WTC11 (cell line): ENCODE results near the gene ZMYND12. TPM values are rescaled to one million over a fixed set of nuclear protein-coding genes. Genes with fewer than 3 reads are reported as not detected.

Experiments used
- ATAC-seq: fragments of 200-7000 bp; cut with Tn5 transposase; 2 replicates; pipeline ENCODE4 v1.10.0; 2021; ENCODE audit warnings: mild to moderate bottlenecking, moderate library complexity
- CTCF ChIA-PET: fragments of 300-600 bp; sonication (Branson Sonifier 250); formaldehyde crosslinking; loops from one replicate; lab custom pipeline; 2021; ENCODE audit warnings: antibody characterized with exemption; lab: Charles Lee
- POLR2A ChIA-PET: fragments of 350-600 bp; sonication (Branson Sonifier 250); formaldehyde crosslinking; loops from one replicate; lab custom pipeline; 2021; ENCODE audit warnings: antibody characterized with exemption; lab: Charles Lee
- DNase-seq: peaks from one replicate; pipeline ENCODE4 v3.0.0; 2021; ENCODE audit warnings: low spot score
- H3K27ac Mint-ChIP-seq: 2 replicates; pipeline ENCODE4 v1.8.0; 2021; ENCODE audit warnings: mixed read lengths
- H3K27me3 Mint-ChIP-seq: 2 replicates; pipeline ENCODE4 v1.8.0; 2021; ENCODE audit warnings: low read depth, mild to moderate bottlenecking, moderate library complexity, mixed read lengths
- H3K36me3 Mint-ChIP-seq: 2 replicates; pipeline ENCODE4 v1.8.0; 2021; ENCODE audit warnings: mixed read lengths
- H3K4me1 Mint-ChIP-seq: 2 replicates; pipeline ENCODE4 v1.8.0; 2022; ENCODE audit warnings: mixed read lengths
- H3K4me3 Mint-ChIP-seq: 2 replicates; pipeline ENCODE4 v1.8.0; 2021; ENCODE audit warnings: mild to moderate bottlenecking, moderate library complexity, mixed read lengths
- H3K9me3 Mint-ChIP-seq: 2 replicates; pipeline ENCODE4 v1.8.0; 2021; ENCODE audit warnings: mixed read lengths
- ATF1 ChIP-seq: sonication (generic); formaldehyde crosslinking; IDR thresholded peaks from 2 replicates; pipeline ENCODE4 v1.8.1; 2023; ENCODE audit warnings: mild to moderate bottlenecking, moderate library complexity, missing genetic modification reagents
- FOXP1 ChIP-seq: sonication (generic); formaldehyde crosslinking; IDR thresholded peaks from 2 replicates; pipeline ENCODE4 v1.8.0; 2022; ENCODE audit warnings: missing genetic modification reagents, mild to moderate bottlenecking, moderate library complexity, borderline replicate concordance
- OVOL2 ChIP-seq: fragments of 250-450 bp; sonication (Bioruptor Pico); IDR thresholded peaks from 2 replicates; pipeline ENCODE4 v1.9.0; 2021; ENCODE audit warnings: mild to moderate bottlenecking, borderline replicate concordance
- RORB ChIP-seq: fragments of 250-450 bp; sonication (Bioruptor Pico); IDR thresholded peaks from 2 replicates; pipeline ENCODE4 v1.9.0; 2021; ENCODE audit warnings: mild to moderate bottlenecking
- SMAD3 ChIP-seq: sonication (generic); formaldehyde crosslinking; IDR thresholded peaks from 2 replicates; pipeline ENCODE4 v1.8.0; 2022; ENCODE audit warnings: missing genetic modification reagents, mild to moderate bottlenecking, borderline replicate concordance
- SMAD4 ChIP-seq: sonication (generic); formaldehyde crosslinking; IDR thresholded peaks from 2 replicates; pipeline ENCODE4 v1.8.0; 2022; ENCODE audit warnings: mild to moderate bottlenecking, missing genetic modification reagents
- ZNF219 ChIP-seq: sonication (generic); formaldehyde crosslinking; IDR thresholded peaks from 2 replicates; pipeline ENCODE4 v1.8.0; 2023; ENCODE audit warnings: missing genetic modification reagents, mild to moderate bottlenecking, borderline replicate concordance
- total RNA-seq: library from RNA; stranded (reverse); gene quantifications from 3 replicates; pipeline ENCODE4 v1.2.3, GENCODE V29; 2021
- TF ChIP-seq, protein P1 (sequence below): sonication (generic); formaldehyde crosslinking; IDR thresholded peaks from 2 replicates; pipeline ENCODE4 v1.8.1; 2022; ENCODE audit warnings: low read depth, mild to moderate bottlenecking, moderate library complexity, missing genetic modification reagents, borderline replicate concordance
- TF ChIP-seq, protein P2 (sequence below): fragments of 250-450 bp; sonication (Bioruptor Pico); IDR thresholded peaks from 2 replicates; pipeline ENCODE4 v1.9.0; 2021; ENCODE audit warnings: mild to moderate bottlenecking
- TF ChIP-seq, protein P3 (sequence below): sonication (generic); formaldehyde crosslinking; IDR thresholded peaks from 2 replicates; pipeline ENCODE4 v1.8.0; 2023; ENCODE audit warnings: mild to moderate bottlenecking, missing genetic modification reagents
- TF ChIP-seq, protein P4 (sequence below): sonication (generic); formaldehyde crosslinking; conservative IDR thresholded peaks from 2 replicates; pipeline ENCODE4 v1.8.1; 2023; ENCODE audit warnings: mild to moderate bottlenecking, low read depth, missing genetic modification reagents, moderate library complexity
- TF ChIP-seq, protein P5 (sequence below): sonication (generic); formaldehyde crosslinking; IDR thresholded peaks from 2 replicates; pipeline ENCODE4 v1.8.1; 2022; ENCODE audit warnings: mild to moderate bottlenecking, moderate library complexity, missing genetic modification reagents
- TF ChIP-seq, protein P6 (sequence below): fragments of 250-450 bp; sonication (Bioruptor Pico); conservative IDR thresholded peaks from 2 replicates; pipeline ENCODE4 v1.9.0; 2021; ENCODE audit warnings: mild to moderate bottlenecking
- TF ChIP-seq, protein P7 (sequence below): sonication (generic); formaldehyde crosslinking; IDR thresholded peaks from 2 replicates; pipeline ENCODE4 v1.8.1; 2023; ENCODE audit warnings: mild to moderate bottlenecking, missing genetic modification reagents
- TF ChIP-seq, protein P8 (sequence below): sonication (generic); formaldehyde crosslinking; IDR thresholded peaks from 2 replicates; pipeline ENCODE4 v1.8.1; 2022; ENCODE audit warnings: low read depth, missing genetic modification reagents, borderline replicate concordance

Gene ZMYND12
- total RNA-seq, 1 experiment from 2014 or later: 0.63 TPM

DNA sequence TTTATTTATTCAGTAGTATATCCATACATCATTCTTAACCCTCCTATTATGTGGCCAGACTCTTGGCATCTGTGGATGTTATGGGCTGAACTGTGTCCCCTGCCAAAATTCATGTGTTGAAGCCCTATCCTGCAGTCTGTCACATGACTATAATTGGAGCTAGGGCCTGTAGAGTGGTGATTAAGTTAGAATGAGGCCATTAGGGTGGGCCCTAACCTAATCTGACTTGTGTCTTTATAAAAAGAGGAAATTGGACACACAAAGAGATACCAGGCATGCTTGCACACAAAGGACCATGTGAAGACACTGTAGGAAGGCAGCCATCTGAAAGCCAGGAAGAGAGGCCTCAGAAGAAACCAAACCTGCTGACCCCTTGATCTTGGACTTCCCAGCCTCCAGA lies 6.6 kb downstream of the ZMYND12 start:
- no peak for ATAC-seq
- POLR2A ChIA-PET: no interaction called here
- Mint-ChIP-seq H3K27ac (no peak overlapping the region), H3K4me1 (0 out of 2 replicates have a peak, but pooled peaks cover 3% of the 10 kb centered on the region), H3K9me3 (no peaks in the 10 kb centered on the region), H3K27me3 (no peaks in the 10 kb centered on the region; the same call in 1 of the 2 replicates), H3K36me3 (no peaks in the 10 kb centered on the region), H3K4me3 (no peak overlapping the region)
- no peak for DNase-seq
- CTCF ChIA-PET: no interaction called here
- TF ChIP-seq, protein P1, sequence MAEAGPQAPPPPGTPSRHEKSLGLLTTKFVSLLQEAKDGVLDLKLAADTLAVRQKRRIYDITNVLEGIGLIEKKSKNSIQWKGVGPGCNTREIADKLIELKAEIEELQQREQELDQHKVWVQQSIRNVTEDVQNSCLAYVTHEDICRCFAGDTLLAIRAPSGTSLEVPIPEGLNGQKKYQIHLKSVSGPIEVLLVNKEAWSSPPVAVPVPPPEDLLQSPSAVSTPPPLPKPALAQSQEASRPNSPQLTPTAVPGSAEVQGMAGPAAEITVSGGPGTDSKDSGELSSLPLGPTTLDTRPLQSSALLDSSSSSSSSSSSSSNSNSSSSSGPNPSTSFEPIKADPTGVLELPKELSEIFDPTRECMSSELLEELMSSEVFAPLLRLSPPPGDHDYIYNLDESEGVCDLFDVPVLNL (CRISPR knock-in tag): no peak
- TF ChIP-seq, protein P2, sequence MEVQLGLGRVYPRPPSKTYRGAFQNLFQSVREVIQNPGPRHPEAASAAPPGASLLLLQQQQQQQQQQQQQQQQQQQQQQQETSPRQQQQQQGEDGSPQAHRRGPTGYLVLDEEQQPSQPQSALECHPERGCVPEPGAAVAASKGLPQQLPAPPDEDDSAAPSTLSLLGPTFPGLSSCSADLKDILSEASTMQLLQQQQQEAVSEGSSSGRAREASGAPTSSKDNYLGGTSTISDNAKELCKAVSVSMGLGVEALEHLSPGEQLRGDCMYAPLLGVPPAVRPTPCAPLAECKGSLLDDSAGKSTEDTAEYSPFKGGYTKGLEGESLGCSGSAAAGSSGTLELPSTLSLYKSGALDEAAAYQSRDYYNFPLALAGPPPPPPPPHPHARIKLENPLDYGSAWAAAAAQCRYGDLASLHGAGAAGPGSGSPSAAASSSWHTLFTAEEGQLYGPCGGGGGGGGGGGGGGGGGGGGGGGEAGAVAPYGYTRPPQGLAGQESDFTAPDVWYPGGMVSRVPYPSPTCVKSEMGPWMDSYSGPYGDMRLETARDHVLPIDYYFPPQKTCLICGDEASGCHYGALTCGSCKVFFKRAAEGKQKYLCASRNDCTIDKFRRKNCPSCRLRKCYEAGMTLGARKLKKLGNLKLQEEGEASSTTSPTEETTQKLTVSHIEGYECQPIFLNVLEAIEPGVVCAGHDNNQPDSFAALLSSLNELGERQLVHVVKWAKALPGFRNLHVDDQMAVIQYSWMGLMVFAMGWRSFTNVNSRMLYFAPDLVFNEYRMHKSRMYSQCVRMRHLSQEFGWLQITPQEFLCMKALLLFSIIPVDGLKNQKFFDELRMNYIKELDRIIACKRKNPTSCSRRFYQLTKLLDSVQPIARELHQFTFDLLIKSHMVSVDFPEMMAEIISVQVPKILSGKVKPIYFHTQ: no peak

DNA sequence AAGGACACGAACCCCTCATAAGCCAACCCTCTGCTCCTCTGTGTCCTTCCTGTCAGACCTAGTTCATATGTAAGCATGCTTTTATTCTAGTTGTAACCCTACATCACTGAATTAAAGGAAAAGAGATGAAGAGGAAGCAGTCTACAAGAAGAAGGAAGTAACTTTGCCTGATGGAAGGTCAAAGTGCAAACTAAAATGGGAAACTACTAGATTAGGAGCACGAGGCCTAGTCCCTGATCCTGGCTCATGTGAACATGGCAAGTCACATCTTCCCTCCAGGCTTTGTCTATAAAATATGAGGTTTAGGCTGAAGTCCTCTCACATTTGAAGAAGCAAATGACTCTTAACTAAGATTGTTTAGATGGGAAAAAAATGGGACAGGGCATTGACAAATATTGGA lies 13.2 kb downstream of the ZMYND12 start:
- POLR2A ChIA-PET: no interaction called here
- CTCF ChIA-PET: no interaction called here
- no peaks in the 10 kb centered on the region for H3K4me1 Mint-ChIP-seq
- no peaks in the 10 kb centered on the region; the same call in 1 of the 2 replicates for H3K27me3 Mint-ChIP-seq
- DNase-seq: no peak
- no peaks in the 10 kb centered on the region for H3K9me3 Mint-ChIP-seq
- no peak overlapping the region for H3K27ac Mint-ChIP-seq
- no peak for TF ChIP-seq ZNF219 (CRISPR knock-in tag)
- TF ChIP-seq, protein P3, sequence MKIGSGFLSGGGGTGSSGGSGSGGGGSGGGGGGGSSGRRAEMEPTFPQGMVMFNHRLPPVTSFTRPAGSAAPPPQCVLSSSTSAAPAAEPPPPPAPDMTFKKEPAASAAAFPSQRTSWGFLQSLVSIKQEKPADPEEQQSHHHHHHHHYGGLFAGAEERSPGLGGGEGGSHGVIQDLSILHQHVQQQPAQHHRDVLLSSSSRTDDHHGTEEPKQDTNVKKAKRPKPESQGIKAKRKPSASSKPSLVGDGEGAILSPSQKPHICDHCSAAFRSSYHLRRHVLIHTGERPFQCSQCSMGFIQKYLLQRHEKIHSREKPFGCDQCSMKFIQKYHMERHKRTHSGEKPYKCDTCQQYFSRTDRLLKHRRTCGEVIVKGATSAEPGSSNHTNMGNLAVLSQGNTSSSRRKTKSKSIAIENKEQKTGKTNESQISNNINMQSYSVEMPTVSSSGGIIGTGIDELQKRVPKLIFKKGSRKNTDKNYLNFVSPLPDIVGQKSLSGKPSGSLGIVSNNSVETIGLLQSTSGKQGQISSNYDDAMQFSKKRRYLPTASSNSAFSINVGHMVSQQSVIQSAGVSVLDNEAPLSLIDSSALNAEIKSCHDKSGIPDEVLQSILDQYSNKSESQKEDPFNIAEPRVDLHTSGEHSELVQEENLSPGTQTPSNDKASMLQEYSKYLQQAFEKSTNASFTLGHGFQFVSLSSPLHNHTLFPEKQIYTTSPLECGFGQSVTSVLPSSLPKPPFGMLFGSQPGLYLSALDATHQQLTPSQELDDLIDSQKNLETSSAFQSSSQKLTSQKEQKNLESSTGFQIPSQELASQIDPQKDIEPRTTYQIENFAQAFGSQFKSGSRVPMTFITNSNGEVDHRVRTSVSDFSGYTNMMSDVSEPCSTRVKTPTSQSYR: no peak
- no peak for TF ChIP-seq OVOL2 (CRISPR knock-in tag)
- TF ChIP-seq FOXP1: no peak
- TF ChIP-seq SMAD3 (CRISPR knock-in tag): no peak
- TF ChIP-seq RORB (CRISPR knock-in tag): no peak
- TF ChIP-seq, protein P4, sequence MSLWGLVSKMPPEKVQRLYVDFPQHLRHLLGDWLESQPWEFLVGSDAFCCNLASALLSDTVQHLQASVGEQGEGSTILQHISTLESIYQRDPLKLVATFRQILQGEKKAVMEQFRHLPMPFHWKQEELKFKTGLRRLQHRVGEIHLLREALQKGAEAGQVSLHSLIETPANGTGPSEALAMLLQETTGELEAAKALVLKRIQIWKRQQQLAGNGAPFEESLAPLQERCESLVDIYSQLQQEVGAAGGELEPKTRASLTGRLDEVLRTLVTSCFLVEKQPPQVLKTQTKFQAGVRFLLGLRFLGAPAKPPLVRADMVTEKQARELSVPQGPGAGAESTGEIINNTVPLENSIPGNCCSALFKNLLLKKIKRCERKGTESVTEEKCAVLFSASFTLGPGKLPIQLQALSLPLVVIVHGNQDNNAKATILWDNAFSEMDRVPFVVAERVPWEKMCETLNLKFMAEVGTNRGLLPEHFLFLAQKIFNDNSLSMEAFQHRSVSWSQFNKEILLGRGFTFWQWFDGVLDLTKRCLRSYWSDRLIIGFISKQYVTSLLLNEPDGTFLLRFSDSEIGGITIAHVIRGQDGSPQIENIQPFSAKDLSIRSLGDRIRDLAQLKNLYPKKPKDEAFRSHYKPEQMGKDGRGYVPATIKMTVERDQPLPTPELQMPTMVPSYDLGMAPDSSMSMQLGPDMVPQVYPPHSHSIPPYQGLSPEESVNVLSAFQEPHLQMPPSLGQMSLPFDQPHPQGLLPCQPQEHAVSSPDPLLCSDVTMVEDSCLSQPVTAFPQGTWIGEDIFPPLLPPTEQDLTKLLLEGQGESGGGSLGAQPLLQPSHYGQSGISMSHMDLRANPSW (CRISPR knock-in tag): no peak
- TF ChIP-seq, protein P5, sequence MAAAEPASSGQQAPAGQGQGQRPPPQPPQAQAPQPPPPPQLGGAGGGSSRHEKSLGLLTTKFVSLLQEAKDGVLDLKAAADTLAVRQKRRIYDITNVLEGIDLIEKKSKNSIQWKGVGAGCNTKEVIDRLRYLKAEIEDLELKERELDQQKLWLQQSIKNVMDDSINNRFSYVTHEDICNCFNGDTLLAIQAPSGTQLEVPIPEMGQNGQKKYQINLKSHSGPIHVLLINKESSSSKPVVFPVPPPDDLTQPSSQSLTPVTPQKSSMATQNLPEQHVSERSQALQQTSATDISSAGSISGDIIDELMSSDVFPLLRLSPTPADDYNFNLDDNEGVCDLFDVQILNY (CRISPR knock-in tag): no peak
- TF ChIP-seq ATF1: no peak
- TF ChIP-seq, protein P6, sequence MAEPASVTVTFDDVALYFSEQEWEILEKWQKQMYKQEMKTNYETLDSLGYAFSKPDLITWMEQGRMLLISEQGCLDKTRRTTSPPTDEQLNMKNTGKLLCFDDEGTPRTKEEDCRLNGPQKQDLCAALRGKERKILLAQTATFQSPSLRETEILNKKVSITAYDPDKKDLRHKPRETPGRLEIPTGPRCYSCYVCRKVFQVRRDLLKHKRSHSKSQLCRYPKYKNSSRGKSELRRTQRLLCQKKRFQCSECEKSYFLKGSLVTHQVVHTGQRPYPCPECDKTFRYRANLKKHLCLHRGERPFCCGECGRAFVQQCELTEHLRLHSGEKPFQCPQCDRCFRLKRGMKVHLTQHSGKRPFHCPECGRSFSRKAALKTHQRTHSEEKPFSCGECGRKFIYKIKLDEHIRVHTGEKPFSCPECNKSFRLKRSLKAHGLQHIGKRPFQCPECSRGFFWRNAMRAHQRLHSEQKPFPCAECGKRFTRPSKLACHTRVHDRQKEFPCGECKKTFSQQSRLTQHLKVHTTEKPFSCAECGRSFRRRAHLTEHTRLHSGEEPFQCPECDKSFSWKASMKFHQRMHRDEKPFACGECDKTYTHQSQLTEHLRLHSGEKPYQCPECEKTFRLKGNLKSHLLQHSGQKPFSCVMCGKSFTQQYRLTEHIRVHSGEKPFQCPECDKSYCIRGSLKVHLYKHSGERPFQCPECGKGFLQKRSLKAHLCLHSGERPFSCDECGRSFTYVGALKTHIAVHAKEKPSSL (CRISPR knock-in tag): no peak
- no peak for TF ChIP-seq SMAD4
- TF ChIP-seq, protein P7, sequence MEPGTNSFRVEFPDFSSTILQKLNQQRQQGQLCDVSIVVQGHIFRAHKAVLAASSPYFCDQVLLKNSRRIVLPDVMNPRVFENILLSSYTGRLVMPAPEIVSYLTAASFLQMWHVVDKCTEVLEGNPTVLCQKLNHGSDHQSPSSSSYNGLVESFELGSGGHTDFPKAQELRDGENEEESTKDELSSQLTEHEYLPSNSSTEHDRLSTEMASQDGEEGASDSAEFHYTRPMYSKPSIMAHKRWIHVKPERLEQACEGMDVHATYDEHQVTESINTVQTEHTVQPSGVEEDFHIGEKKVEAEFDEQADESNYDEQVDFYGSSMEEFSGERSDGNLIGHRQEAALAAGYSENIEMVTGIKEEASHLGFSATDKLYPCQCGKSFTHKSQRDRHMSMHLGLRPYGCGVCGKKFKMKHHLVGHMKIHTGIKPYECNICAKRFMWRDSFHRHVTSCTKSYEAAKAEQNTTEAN (CRISPR knock-in tag): no peak
- TF ChIP-seq, protein P8, sequence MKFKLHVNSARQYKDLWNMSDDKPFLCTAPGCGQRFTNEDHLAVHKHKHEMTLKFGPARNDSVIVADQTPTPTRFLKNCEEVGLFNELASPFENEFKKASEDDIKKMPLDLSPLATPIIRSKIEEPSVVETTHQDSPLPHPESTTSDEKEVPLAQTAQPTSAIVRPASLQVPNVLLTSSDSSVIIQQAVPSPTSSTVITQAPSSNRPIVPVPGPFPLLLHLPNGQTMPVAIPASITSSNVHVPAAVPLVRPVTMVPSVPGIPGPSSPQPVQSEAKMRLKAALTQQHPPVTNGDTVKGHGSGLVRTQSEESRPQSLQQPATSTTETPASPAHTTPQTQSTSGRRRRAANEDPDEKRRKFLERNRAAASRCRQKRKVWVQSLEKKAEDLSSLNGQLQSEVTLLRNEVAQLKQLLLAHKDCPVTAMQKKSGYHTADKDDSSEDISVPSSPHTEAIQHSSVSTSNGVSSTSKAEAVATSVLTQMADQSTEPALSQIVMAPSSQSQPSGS (CRISPR knock-in tag): no peak
- TF ChIP-seq, all 79 proteins: peak for 0
- no peak for ATAC-seq
- Mint-ChIP-seq H3K4me3 (no peak overlapping the region), H3K36me3 (no peaks in the 10 kb centered on the region)
